ENCODE data around the gene SCN5A. TPM values are rescaled to one million over a fixed set of nuclear protein-coding genes. Genes with fewer than 3 reads are reported as not detected.

Gene SCN5A
- polyA plus RNA-seq, 1 donor, result 3.5 TPM

- Histone ChIP-seq H3K27ac (ENCODE audit: low read length) (no peak overlapping the region), H3K4me3 (ENCODE audit: low read length) (no peak overlapping the region), H3K4me1 (ENCODE audit: control insufficient read depth, insufficient read depth, low read length) (no peaks in the 10 kb centered on the region), H3K9me3 (ENCODE audit: control insufficient read depth, low read depth, low read length) (no peaks in the 10 kb centered on the region), H3K27me3 (ENCODE audit: control insufficient read depth, insufficient read depth, low read length) (no peaks in the 10 kb centered on the region), H3K36me3 (ENCODE audit: control insufficient read depth, insufficient read depth, low read length) (no peaks in the 10 kb centered on the region)
- peak in 1 of 2 donors; percentile 9 for DNase-seq
- no CpG with 5 or more reads among the region's 12 CpGs for WGBS (ENCODE audit: insufficient coverage, low lambda C conversion rate)
Observed at GRCh38 chr3:38579141-38579540, 70.3 kb downstream of the SCN5A start.

DNA sequence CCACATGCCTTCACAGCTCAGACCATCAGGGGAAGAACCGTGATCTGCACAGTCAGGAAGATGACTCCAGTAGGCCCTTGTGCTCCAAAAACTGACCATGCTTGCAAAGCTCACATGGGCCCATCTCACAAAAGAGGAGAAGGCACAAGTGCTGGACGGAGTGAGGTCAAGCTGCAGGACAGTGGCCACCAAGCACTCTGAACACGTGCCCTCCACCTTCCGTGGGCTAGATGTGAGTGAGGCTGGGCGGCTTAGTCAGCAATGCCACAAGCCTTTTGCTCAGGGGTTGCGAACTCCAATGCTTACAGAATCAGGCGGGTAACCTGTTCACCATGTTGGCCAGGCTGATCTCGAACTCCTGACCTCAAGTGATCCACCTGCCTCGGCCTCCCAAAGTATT lies 70.9 kb downstream of the SCN5A start:
- no peak for DNase-seq
- H3K36me3 ChIP-seq (ENCODE audit: control insufficient read depth, insufficient read depth, low read length), result no peaks in the 10 kb centered on the region
- no peaks in the 10 kb centered on the region for H3K27me3 ChIP-seq (ENCODE audit: control insufficient read depth, insufficient read depth, low read length)
- H3K9me3 ChIP-seq (ENCODE audit: control insufficient read depth, low read depth, low read length), result no peaks in the 10 kb centered on the region
- H3K4me1 ChIP-seq (ENCODE audit: control insufficient read depth, insufficient read depth, low read length), result no peaks in the 10 kb centered on the region
- H3K4me3 ChIP-seq (ENCODE audit: low read length), result no peak overlapping the region
- WGBS (ENCODE audit: insufficient coverage, low lambda C conversion rate), result no CpG with 5 or more reads among the region's 9 CpGs
- H3K27ac ChIP-seq (ENCODE audit: low read length), result no peak overlapping the region

- no peaks in the 10 kb centered on the region for H3K4me1 ChIP-seq (ENCODE audit: control insufficient read depth, insufficient read depth, low read length)
- no peak overlapping the region for H3K27ac ChIP-seq (ENCODE audit: low read length)
- H3K27me3 ChIP-seq (ENCODE audit: control insufficient read depth, insufficient read depth, low read length), result no peaks in the 10 kb centered on the region
- DNase-seq, result no peak
- no peaks in the 10 kb centered on the region for H3K9me3 ChIP-seq (ENCODE audit: control insufficient read depth, low read depth, low read length)
- no peak overlapping the region for H3K4me3 ChIP-seq (ENCODE audit: low read length)
- no CpG with 5 or more reads among the region's 4 CpGs for WGBS (ENCODE audit: insufficient coverage, low lambda C conversion rate)
- no peaks in the 10 kb centered on the region for H3K36me3 ChIP-seq (ENCODE audit: control insufficient read depth, insufficient read depth, low read length)
Observed at GRCh38 chr3:38578081-38578475, 71.4 kb downstream of the SCN5A start.

- H3K27me3 ChIP-seq (ENCODE audit: control insufficient read depth, insufficient read depth, low read length), result no peaks in the 10 kb centered on the region
- H3K4me3 ChIP-seq (ENCODE audit: low read length), result no peak overlapping the region
- WGBS (ENCODE audit: insufficient coverage, low lambda C conversion rate), result no CpG with 5 or more reads among the region's 8 CpGs
- no peaks in the 10 kb centered on the region for H3K36me3 ChIP-seq (ENCODE audit: control insufficient read depth, insufficient read depth, low read length)
- no peak overlapping the region for H3K27ac ChIP-seq (ENCODE audit: low read length)
- H3K4me1 ChIP-seq (ENCODE audit: control insufficient read depth, insufficient read depth, low read length), result no peaks in the 10 kb centered on the region
- DNase-seq, result no peak
- no peaks in the 10 kb centered on the region for H3K9me3 ChIP-seq (ENCODE audit: control insufficient read depth, low read depth, low read length)
Observed at GRCh38 chr3:38577371-38578080, 72.0 kb downstream of the SCN5A start.

DNA sequence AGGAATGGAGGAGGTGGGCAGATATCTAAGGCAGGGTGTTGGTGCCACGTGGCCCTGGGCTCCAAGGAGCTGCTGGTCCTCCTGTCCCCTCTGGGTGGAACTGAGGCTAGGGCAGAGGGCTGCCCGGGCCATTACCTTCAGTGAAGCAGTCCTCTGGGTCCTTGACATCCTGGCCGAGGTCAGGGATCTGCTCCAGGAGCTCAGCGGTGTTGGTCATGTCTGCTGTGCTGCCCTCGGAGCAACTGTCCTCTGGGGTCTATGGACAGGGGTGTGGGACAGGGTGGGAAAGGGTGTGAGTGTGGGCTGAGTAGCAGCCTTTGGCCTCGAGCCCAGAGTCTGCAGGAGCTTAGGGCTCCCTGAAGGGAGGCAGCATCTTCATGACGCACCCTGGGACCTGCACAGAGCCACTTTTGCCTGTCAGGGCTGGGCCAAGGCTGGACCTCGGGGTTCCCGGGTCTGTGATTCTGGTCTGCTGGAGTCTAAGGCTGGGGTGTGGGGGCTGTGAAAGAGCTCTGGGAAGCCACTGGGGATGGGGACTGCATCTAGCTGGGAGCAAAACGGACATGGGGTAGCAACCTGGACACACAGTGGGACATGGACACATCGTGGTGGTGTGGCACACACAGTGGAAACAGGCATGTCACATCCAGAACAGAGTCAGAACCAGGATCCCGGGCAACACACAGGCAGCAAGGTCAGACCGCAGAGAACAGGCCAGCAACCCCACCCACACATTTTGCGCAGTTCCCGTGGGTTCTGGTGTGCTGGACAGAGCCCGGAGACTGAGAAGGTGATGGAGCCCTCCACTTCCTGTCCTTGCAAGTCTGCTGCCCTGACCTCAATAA lies 72.7 kb downstream of the SCN5A start:
- Histone ChIP-seq H3K4me1 (ENCODE audit: control insufficient read depth, insufficient read depth, low read length) (no peaks in the 10 kb centered on the region), H3K27ac (ENCODE audit: low read length) (no peak overlapping the region), H3K27me3 (ENCODE audit: control insufficient read depth, insufficient read depth, low read length) (no peaks in the 10 kb centered on the region), H3K4me3 (ENCODE audit: low read length) (no peak overlapping the region), H3K36me3 (ENCODE audit: control insufficient read depth, insufficient read depth, low read length) (no peaks in the 10 kb centered on the region), H3K9me3 (ENCODE audit: control insufficient read depth, low read depth, low read length) (no peaks in the 10 kb centered on the region)
- no peak for DNase-seq
- WGBS (ENCODE audit: insufficient coverage, low lambda C conversion rate), result no CpG with 5 or more reads among the region's 16 CpGs

GRCh38 chr3:38576131-38576525 lies 73.4 kb downstream of the SCN5A start:
- no peak for DNase-seq
- no peaks in the 10 kb centered on the region for H3K9me3 ChIP-seq (ENCODE audit: control insufficient read depth, low read depth, low read length)
- WGBS (ENCODE audit: insufficient coverage, low lambda C conversion rate), result no CpG with 5 or more reads among the region's 5 CpGs

GRCh38 chr3:38575279-38575843 lies 74.1 kb downstream of the SCN5A start:
- 100% methylated on average over 1 of the region's 18 CpGs for WGBS (ENCODE audit: insufficient coverage, low lambda C conversion rate)
- Histone ChIP-seq H3K27me3 (ENCODE audit: control insufficient read depth, insufficient read depth, low read length) (no peaks in the 10 kb centered on the region), H3K36me3 (ENCODE audit: control insufficient read depth, insufficient read depth, low read length) (no peaks in the 10 kb centered on the region), H3K9me3 (ENCODE audit: control insufficient read depth, low read depth, low read length) (no peaks in the 10 kb centered on the region), H3K27ac (ENCODE audit: low read length) (no peak overlapping the region), H3K4me1 (ENCODE audit: control insufficient read depth, insufficient read depth, low read length) (no peaks in the 10 kb centered on the region), H3K4me3 (ENCODE audit: low read length) (no peak overlapping the region)
- DNase-seq, result no peak

More at GRCh38 chr3:38576131-38576525, 73.4 kb downstream of the SCN5A start:
- no peak overlapping the region for H3K27ac ChIP-seq (ENCODE audit: low read length)
- H3K36me3 ChIP-seq (ENCODE audit: control insufficient read depth, insufficient read depth, low read length), result no peaks in the 10 kb centered on the region
- no peak overlapping the region for H3K4me3 ChIP-seq (ENCODE audit: low read length)
- H3K4me1 ChIP-seq (ENCODE audit: control insufficient read depth, insufficient read depth, low read length), result no peaks in the 10 kb centered on the region
- H3K27me3 ChIP-seq (ENCODE audit: control insufficient read depth, insufficient read depth, low read length), result no peaks in the 10 kb centered on the region

GRCh38 chr3:38574411-38575278 lies 74.8 kb downstream of the SCN5A start:
- Histone ChIP-seq H3K4me3 (ENCODE audit: low read length) (no peak overlapping the region), H3K27me3 (ENCODE audit: control insufficient read depth, insufficient read depth, low read length) (no peaks in the 10 kb centered on the region), H3K4me1 (ENCODE audit: control insufficient read depth, insufficient read depth, low read length) (no peaks in the 10 kb centered on the region), H3K9me3 (ENCODE audit: control insufficient read depth, low read depth, low read length) (no peaks in the 10 kb centered on the region), H3K36me3 (ENCODE audit: control insufficient read depth, insufficient read depth, low read length) (no peaks in the 10 kb centered on the region), H3K27ac (ENCODE audit: low read length) (no peak overlapping the region)
- no peak for DNase-seq
- no CpG with 5 or more reads among the region's 6 CpGs for WGBS (ENCODE audit: insufficient coverage, low lambda C conversion rate)

DNA sequence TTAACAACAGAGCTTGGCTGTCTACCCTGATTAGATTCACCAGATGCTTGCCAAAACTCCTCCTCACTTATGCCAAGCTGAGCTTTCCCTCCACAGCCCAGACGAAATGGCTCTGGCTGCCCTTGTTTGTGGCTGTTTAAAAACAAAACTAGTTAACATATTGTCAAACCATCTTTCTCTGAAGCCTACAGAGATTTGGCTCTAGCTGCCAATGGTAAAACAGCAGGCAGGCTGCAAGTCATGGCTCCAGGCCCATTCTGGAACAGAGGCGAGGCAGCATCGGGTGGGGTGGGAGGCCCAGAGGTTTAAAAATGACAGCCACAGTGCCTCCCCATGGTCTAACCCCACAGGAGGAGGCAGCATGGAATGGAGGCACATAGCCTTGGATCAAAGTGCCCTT lies 75.9 kb downstream of the SCN5A start:
- Histone ChIP-seq H3K27me3 (ENCODE audit: control insufficient read depth, insufficient read depth, low read length) (no peaks in the 10 kb centered on the region), H3K27ac (ENCODE audit: low read length) (no peak overlapping the region), H3K9me3 (ENCODE audit: control insufficient read depth, low read depth, low read length) (no peaks in the 10 kb centered on the region), H3K36me3 (ENCODE audit: control insufficient read depth, insufficient read depth, low read length) (no peaks in the 10 kb centered on the region), H3K4me3 (ENCODE audit: low read length) (no peak overlapping the region), H3K4me1 (ENCODE audit: control insufficient read depth, insufficient read depth, low read length) (no peaks in the 10 kb centered on the region)
- DNase-seq, result no peak
- WGBS (ENCODE audit: insufficient coverage, low lambda C conversion rate), result no CpG with 5 or more reads among the region's 3 CpGs

DNA sequence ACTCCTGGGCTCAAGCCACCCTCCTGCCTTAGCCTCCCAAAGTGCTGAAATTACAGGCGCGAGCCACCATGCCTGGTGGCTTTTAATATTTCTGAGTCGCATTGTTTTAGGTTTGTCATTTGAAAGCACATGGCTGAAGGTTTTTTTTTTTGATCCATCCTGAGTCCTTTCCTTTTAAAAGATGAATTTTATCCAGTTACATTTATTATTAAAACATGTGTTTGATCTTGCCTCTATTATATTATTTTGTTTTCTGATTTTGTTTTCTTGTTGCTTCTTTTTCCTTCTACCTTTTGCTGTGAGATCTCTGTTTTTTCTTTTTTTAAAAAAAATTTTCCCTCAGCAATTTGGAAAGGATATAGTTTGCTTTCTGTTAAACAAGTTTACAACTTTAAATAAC lies 76.4 kb downstream of the SCN5A start:
- no peaks in the 10 kb centered on the region for H3K9me3 ChIP-seq (ENCODE audit: control insufficient read depth, low read depth, low read length)
- H3K36me3 ChIP-seq (ENCODE audit: control insufficient read depth, insufficient read depth, low read length), result no peaks in the 10 kb centered on the region
- H3K27ac ChIP-seq (ENCODE audit: low read length), result no peak overlapping the region
- no peak for DNase-seq
- H3K27me3 ChIP-seq (ENCODE audit: control insufficient read depth, insufficient read depth, low read length), result no peaks in the 10 kb centered on the region
- 100% methylated on average over 1 of the region's 3 CpGs for WGBS (ENCODE audit: insufficient coverage, low lambda C conversion rate)
- no peaks in the 10 kb centered on the region for H3K4me1 ChIP-seq (ENCODE audit: control insufficient read depth, insufficient read depth, low read length)
- no peak overlapping the region for H3K4me3 ChIP-seq (ENCODE audit: low read length)

Data from large intestine (tissue), 3 donors.